B cell (primary cell): ENCODE data around the gene NDUFAF2.

ENCODE experiments used
- EZH2 ChIP-seq: IDR thresholded peaks from 2 replicates; pipeline ENCODE4 v1.6.1; 2012; ENCODE audit warnings: borderline replicate concordance, low read depth, mild to moderate bottlenecking, moderate library complexity, low read length; ENCODE audit not compliant: insufficient read depth, poor library complexity, severe bottlenecking
- TF ChIP-seq, protein P1 (sequence below): fragments of 200-600 bp; IDR thresholded peaks from one replicate; pipeline ENCODE4 v1.8.0; 2022; ENCODE audit warnings: antibody characterized with exemption, mild to moderate bottlenecking

DNA sequence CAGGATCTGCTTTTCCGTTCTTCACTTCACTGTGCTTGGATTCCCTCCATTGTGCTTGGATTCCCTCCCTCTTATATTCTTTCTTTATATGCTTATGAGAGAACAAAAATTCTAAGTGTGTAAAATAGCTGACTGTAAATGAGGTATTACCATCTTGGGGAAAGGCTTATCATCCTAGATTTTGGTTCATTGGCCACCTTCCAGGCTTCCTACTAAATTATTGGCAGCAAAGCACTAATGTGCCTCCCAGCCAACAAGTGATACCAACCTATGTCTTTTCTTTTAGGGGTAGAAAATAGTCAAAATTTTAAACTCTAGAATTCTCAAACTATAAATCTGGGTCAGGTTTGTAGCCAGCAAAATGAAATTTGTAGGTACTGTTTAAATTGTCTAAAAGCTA is 52.7 kb downstream of the NDUFAF2 start:
- TF ChIP-seq, protein P1, sequence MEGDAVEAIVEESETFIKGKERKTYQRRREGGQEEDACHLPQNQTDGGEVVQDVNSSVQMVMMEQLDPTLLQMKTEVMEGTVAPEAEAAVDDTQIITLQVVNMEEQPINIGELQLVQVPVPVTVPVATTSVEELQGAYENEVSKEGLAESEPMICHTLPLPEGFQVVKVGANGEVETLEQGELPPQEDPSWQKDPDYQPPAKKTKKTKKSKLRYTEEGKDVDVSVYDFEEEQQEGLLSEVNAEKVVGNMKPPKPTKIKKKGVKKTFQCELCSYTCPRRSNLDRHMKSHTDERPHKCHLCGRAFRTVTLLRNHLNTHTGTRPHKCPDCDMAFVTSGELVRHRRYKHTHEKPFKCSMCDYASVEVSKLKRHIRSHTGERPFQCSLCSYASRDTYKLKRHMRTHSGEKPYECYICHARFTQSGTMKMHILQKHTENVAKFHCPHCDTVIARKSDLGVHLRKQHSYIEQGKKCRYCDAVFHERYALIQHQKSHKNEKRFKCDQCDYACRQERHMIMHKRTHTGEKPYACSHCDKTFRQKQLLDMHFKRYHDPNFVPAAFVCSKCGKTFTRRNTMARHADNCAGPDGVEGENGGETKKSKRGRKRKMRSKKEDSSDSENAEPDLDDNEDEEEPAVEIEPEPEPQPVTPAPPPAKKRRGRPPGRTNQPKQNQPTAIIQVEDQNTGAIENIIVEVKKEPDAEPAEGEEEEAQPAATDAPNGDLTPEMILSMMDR: no peak
- no peak for TF ChIP-seq EZH2
